Activated CD8-positive, alpha-beta T cell treated with anti-CD3 and anti-CD28 coated beads for 36 hours (primary cell): ENCODE results near the gene IPMK. TPM values are rescaled to one million over a fixed set of nuclear protein-coding genes. Genes with fewer than 3 reads are reported as not detected.

Experiments
- ATAC-seq: fragments of 200-7000 bp; cut with Tn5 transposase; one replicate; pipeline ENCODE4 v1.10.0; 2021; ENCODE audit warnings: mild to moderate bottlenecking, moderate library complexity
- CTCF ChIA-PET: fragments of 350-600 bp; sonication (Branson Sonifier 250); formaldehyde crosslinking; loops from one replicate; lab custom pipeline; 2021; ENCODE audit warnings: antibody characterized with exemption; lab: Charles Lee
- POLR2A ChIA-PET: fragments of 350-600 bp; sonication (Branson Sonifier 250); formaldehyde crosslinking; loops from one replicate; lab custom pipeline; 2021; ENCODE audit warnings: antibody characterized with exemption; lab: Charles Lee
- DNase-seq: peaks from one replicate; pipeline ENCODE4 v3.0.0-alpha.2; 2020
- H3K27ac Mint-ChIP-seq: one replicate; pipeline ENCODE4 v1.8.0; 2021; ENCODE audit warnings: mild to moderate bottlenecking, mixed read lengths
- H3K27me3 Mint-ChIP-seq: one replicate; pipeline ENCODE4 v1.8.0; 2021; ENCODE audit warnings: mixed read lengths
- H3K36me3 Mint-ChIP-seq: one replicate; pipeline ENCODE4 v1.8.0; 2021; ENCODE audit warnings: low read depth, mixed read lengths
- H3K4me1 Mint-ChIP-seq: one replicate; pipeline ENCODE4 v1.8.0; 2021; ENCODE audit warnings: low read depth, mixed read lengths
- H3K4me3 Mint-ChIP-seq: one replicate; pipeline ENCODE4 v1.8.0; 2021; ENCODE audit warnings: mild to moderate bottlenecking, moderate library complexity, mixed read lengths
- H3K9me3 Mint-ChIP-seq: one replicate; pipeline ENCODE4 v1.8.0; 2021; ENCODE audit warnings: mixed read lengths
- intact Hi-C: fragments of 100-400 bp; cut with micrococcal nuclease; formaldehyde crosslinking; loops from one replicate; pipeline ENCODE4 v1.10.0; 2022
- total RNA-seq, 2 experiments: library from RNA; stranded (reverse); gene quantifications; one replicate each; pipeline ENCODE4 v1.2.3, GENCODE V29; 2021
- TF ChIP-seq, protein P1 (sequence below): fragments of 200-600 bp; IDR thresholded peaks from one replicate; pipeline ENCODE4 v1.8.0; 2022; ENCODE audit warnings: antibody characterized with exemption, mild to moderate bottlenecking

The IPMK gene
- total RNA-seq, 2 experiments from 2014 or later = 9.5 to 10.3 TPM

DNA sequence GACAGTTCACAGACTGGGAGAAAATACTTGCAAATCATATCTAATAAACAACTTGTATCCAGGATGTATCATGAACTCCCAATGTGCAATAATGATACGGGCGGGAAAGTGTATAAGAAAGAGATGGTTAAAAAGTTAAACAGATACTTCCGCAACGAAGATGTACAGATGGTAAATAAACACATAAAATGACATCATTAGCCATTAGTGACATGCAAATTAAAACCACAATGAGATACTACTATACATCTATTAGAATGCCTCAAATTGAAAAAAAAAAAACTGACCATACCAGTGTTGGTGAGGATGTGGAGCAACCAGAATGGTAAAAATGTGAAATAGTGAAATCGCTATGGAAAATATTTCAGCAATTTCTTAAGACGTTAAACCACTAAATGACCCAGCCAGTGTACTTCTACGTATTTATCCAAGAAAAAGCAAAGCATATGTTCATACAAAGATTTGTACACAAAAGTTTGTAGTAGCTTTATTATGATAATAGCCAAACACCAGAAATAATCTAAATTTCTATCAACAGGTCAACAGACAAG, 83.5 kb downstream of the IPMK start:
- ChIA-PET POLR2A (no interaction called here), CTCF (interaction anchor here (1.5 kb wide), 1 partner anchor 106 kb away, joined by 3 read pairs; no protein-coding TSS in a partner anchor)
- TF ChIP-seq, protein P1, sequence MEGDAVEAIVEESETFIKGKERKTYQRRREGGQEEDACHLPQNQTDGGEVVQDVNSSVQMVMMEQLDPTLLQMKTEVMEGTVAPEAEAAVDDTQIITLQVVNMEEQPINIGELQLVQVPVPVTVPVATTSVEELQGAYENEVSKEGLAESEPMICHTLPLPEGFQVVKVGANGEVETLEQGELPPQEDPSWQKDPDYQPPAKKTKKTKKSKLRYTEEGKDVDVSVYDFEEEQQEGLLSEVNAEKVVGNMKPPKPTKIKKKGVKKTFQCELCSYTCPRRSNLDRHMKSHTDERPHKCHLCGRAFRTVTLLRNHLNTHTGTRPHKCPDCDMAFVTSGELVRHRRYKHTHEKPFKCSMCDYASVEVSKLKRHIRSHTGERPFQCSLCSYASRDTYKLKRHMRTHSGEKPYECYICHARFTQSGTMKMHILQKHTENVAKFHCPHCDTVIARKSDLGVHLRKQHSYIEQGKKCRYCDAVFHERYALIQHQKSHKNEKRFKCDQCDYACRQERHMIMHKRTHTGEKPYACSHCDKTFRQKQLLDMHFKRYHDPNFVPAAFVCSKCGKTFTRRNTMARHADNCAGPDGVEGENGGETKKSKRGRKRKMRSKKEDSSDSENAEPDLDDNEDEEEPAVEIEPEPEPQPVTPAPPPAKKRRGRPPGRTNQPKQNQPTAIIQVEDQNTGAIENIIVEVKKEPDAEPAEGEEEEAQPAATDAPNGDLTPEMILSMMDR = no peak
- DNase-seq = no peak
- H3K4me1 Mint-ChIP-seq = no peaks in the 10 kb centered on the region
- no peak overlapping the region for H3K27ac Mint-ChIP-seq
- no peaks in the 10 kb centered on the region for H3K36me3 Mint-ChIP-seq
- H3K4me3 Mint-ChIP-seq = no peak overlapping the region
- intact Hi-C loops = no loop called here
- H3K9me3 Mint-ChIP-seq = no peaks in the 10 kb centered on the region
- no peak for ATAC-seq
- H3K27me3 Mint-ChIP-seq = peaks cover 19% of the 10 kb centered on the region

DNA sequence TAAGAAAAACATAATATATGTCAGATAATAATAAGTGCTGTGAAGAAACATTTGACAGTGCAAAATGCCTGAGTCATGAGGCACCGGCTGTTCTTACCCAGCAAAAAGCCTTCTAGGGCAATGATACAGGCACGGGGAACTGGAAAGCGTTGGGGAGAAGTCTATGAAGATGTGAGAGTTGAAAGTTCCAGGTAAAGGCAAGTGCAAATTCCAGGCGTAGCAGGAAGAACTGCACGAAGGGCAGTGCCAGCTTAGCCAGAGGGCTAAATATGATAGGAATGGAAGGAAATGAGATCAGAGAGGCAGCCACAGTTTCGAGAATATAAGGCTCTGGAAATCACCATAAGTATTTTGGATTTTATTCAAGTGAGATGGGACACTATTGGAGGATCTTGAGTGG, 87.0 kb downstream of the IPMK start:
- Mint-ChIP-seq H3K36me3 (no peaks in the 10 kb centered on the region), H3K27ac (no peak overlapping the region), H3K27me3 (peaks cover 9% of the 10 kb centered on the region), H3K4me1 (no peaks in the 10 kb centered on the region), H3K4me3 (no peak overlapping the region), H3K9me3 (no peaks in the 10 kb centered on the region)
- POLR2A ChIA-PET = no interaction called here
- TF ChIP-seq, protein P1 = no peak
- ATAC-seq (no peak), DNase-seq (no peak)
- intact Hi-C loops = no loop called here
- CTCF ChIA-PET = interaction anchor here (0.7 to 7.0 kb wide), 2 partner anchors 10 to 112 kb away, joined by 3 to 151 read pairs; no protein-coding TSS in a partner anchor

DNA sequence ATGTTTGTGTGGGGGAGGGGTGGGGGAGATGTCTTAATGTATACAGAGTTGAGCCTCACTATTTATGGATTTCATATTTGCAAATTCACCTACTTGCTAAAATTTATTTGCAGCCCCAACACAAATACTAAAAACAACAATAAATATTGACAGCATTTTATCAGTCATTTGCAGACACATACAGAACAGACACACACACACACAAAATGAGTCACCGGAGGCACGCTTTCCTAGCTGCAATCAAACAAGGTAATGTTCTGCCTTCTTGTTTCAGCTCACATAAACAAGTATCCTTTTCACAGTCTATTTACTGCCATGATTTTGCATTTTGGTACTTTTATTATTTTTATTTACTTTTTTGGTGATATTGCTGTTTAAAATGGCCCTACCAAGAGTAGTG, 88.5 kb downstream of the IPMK start:
- CTCF ChIA-PET = interaction anchor here (2.1 to 7.0 kb wide), 4 partner anchors 10 to 121 kb away, joined by 12 to 151 read pairs (median 22); partner anchors contain the start of genes CISD1 and IPMK
- Mint-ChIP-seq H3K4me3 (no peak overlapping the region), H3K27ac (no peak overlapping the region), H3K9me3 (no peaks in the 10 kb centered on the region), H3K36me3 (no peaks in the 10 kb centered on the region), H3K27me3 (peaks cover 7% of the 10 kb centered on the region), H3K4me1 (no peaks in the 10 kb centered on the region)
- DNase-seq = no peak
- POLR2A ChIA-PET = interaction anchor here (0.6 kb wide), 1 partner anchor 82 kb away, joined by 4 read pairs; no protein-coding TSS in a partner anchor
- TF ChIP-seq, protein P1 = no peak
- no peak for ATAC-seq
- intact Hi-C loops = no loop called here

DNA sequence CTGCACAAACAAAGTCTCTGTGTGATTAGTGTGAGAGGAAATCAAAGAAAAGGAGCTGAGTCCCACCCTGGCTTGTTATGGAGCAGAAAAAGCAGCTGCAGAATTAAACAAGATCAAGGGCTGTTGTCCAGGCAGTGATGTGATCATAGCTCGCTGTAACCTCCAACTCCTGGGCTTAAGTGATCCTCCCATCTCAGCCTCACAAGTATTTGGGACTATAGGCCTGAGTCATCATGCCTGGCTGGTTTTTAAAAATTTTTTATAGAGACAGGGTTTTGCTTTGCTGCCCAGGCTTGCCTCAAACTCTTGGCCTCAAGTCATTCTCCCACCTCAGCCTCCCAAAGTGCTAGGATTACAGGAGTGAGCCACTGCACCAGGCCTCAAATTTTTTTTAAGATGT, 88.9 kb downstream of the IPMK start:
- Mint-ChIP-seq H3K9me3 (no peaks in the 10 kb centered on the region), H3K4me1 (no peaks in the 10 kb centered on the region), H3K4me3 (no peak overlapping the region), H3K36me3 (no peaks in the 10 kb centered on the region), H3K27me3 (peaks cover 4% of the 10 kb centered on the region), H3K27ac (no peak overlapping the region)
- ATAC-seq = no peak
- TF ChIP-seq, protein P1 = no peak
- no peak for DNase-seq
- ChIA-PET CTCF (interaction anchor here (0.6 to 7.0 kb wide), 7 partner anchors 11 to 205 kb away, joined by 3 to 151 read pairs (median 12); partner anchors contain the start of genes CISD1 and IPMK), POLR2A (interaction anchor here (0.6 kb wide), 1 partner anchor 82 kb away, joined by 4 read pairs; no protein-coding TSS in a partner anchor)
- intact Hi-C loops = no loop called here

DNA sequence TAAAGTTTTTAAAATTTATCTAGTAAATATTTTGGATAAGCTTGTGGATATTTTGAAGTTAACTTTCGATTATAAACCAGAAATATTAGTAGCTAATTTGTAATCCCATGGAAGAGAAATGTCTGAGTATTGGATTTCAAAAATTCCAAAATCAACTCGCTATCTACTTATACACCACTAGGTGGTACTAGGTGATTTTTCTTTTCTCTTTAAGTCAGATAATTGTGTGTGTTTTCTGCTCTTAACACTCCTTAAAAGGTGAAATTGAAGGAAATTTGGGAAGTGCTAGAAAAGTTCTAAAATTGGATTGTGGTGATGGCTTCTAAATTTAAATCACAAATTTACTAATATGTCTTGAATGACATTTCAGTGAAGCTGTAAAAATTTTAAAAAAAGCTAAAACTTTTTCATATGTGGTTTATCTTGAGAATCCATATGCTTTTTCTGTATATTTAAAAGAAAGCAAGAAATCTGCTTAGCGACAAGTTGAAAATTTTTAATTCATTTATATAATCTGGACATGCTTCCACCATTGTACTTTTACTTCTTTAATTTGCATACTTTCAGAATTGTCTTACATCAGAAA, 90.2 kb downstream of the IPMK start:
- Mint-ChIP-seq H3K4me1 (no peaks in the 10 kb centered on the region), H3K27ac (no peak overlapping the region), H3K36me3 (no peaks in the 10 kb centered on the region), H3K4me3 (no peak overlapping the region), H3K9me3 (no peaks in the 10 kb centered on the region), H3K27me3 (peaks cover 4% of the 10 kb centered on the region)
- TF ChIP-seq, protein P1 = peak; percentile 81
- DNase-seq (no peak), ATAC-seq (no peak)
- POLR2A ChIA-PET = interaction anchor here (0.6 kb wide), 1 partner anchor 11 kb away, joined by 3 read pairs; no protein-coding TSS in a partner anchor
- intact Hi-C loops = loop anchor here (2.0 kb wide), 1 partner anchor 113 kb away; no protein-coding TSS in a partner anchor
- CTCF ChIA-PET = interaction anchor here (0.6 to 7.0 kb wide), 19 partner anchors 11 to 415 kb away, joined by 3 to 151 read pairs (median 4); partner anchors contain the start of genes CISD1 and IPMK
